ENCODE results near the gene F13A1.

The F13A1 gene

DNA sequence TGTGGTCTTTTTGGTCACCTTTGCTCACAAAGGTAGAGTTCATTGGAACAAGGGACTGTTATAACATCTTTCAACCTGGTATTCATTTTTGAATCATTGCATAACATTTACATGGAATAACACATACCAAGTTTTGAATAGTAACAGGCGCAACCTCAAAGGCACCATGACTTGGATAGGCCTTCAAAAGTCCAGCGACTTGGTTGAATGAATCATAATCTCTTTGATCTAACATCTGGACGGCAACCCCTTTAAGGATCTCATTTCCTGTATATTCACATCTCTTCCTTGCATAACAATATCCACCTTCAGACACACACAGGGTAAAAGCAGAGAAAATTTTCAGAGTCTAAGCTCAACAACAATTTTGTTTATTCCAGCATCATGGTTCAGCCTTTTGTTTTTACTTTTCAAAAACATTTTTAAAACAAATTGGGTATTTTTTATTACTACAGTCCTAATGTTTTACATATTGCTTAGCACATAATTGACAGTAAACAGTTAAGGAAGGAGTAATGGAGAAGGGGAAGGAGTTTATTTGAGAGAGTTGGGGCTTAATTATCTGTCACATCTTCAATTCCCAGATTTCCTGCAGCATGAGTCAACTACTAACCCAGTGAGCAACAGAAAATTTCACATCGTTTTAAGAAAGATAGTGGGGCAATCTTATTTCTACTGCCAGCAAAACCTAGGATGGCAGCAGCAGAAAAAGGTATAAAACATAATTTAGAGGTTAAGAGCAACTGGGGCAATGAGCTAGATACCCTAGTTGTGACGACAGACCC, 41.8 kb upstream of the F13A1 start:
- Histone ChIP-seq H3K27ac (no peak overlapping the region), H3K9me3 (no peaks in the 10 kb centered on the region), H3K4me1 (ENCODE audit: control insufficient read depth in 1 of 2, insufficient read depth in 1 of 2, low read depth in 1 of 2, low read length in 1 of 2) (no peaks in the 10 kb centered on the region), H3K27me3 (no peaks in the 10 kb centered on the region), H3K36me3 (no peaks in the 10 kb centered on the region), H3K4me3 (ENCODE audit: low read depth in 1 of 2, low read length in 1 of 2) (no peak overlapping the region)
- TF ChIP-seq, protein P1, sequence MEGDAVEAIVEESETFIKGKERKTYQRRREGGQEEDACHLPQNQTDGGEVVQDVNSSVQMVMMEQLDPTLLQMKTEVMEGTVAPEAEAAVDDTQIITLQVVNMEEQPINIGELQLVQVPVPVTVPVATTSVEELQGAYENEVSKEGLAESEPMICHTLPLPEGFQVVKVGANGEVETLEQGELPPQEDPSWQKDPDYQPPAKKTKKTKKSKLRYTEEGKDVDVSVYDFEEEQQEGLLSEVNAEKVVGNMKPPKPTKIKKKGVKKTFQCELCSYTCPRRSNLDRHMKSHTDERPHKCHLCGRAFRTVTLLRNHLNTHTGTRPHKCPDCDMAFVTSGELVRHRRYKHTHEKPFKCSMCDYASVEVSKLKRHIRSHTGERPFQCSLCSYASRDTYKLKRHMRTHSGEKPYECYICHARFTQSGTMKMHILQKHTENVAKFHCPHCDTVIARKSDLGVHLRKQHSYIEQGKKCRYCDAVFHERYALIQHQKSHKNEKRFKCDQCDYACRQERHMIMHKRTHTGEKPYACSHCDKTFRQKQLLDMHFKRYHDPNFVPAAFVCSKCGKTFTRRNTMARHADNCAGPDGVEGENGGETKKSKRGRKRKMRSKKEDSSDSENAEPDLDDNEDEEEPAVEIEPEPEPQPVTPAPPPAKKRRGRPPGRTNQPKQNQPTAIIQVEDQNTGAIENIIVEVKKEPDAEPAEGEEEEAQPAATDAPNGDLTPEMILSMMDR (IDR thresholded peaks at IDR 0.05): no peak

DNA sequence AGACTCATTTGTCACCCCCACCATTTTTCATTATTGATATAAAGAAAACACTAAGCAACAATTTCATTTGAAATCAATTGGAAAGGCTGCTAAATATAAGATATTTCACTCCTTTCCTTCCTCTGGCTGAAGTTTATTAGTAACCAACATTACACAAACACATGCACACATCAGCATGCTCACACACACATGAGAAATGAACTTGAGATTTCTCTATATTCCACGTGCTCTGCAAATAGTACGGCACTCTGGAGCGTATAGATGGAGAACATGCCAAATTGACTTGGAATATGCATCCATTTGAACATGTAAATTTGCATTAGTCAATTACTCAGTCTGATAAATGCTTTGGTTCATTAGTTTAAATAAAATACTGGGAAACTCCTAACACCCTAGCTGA, 37.1 kb upstream of the F13A1 start:
- H3K27ac ChIP-seq: no peak overlapping the region
- no peaks in the 10 kb centered on the region for H3K27me3 ChIP-seq
- TF ChIP-seq, protein P1 (IDR thresholded peaks at IDR 0.05): no peak
- no peaks in the 10 kb centered on the region for H3K36me3 ChIP-seq
- no peaks in the 10 kb centered on the region for H3K9me3 ChIP-seq
- H3K4me1 ChIP-seq (ENCODE audit: control insufficient read depth in 1 of 2, insufficient read depth in 1 of 2, low read depth in 1 of 2, low read length in 1 of 2): no peaks in the 10 kb centered on the region
- no peak overlapping the region for H3K4me3 ChIP-seq (ENCODE audit: low read depth in 1 of 2, low read length in 1 of 2)

DNA sequence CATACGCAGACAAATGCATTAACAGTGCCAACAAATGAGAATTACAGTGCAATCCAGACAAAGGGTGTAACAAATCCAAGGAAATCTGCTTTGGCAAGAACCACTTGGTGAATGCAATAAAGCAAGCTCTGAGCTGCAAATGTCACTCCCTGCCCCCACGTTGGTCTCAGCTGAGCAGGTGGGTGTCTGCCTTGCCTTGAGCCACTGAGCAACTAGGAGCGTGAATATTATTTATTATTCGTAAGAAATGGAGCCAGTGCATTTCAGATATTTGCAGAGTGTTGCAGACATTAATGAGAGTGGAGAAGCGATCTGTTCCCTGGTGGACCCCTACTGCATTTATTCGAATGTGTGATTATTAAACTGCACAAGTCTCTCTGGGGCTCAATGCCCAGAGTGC, 36.6 kb upstream of the F13A1 start:
- H3K27me3 ChIP-seq: no peaks in the 10 kb centered on the region
- H3K36me3 ChIP-seq: no peaks in the 10 kb centered on the region
- H3K4me1 ChIP-seq (ENCODE audit: control insufficient read depth in 1 of 2, insufficient read depth in 1 of 2, low read depth in 1 of 2, low read length in 1 of 2): no peaks in the 10 kb centered on the region
- H3K9me3 ChIP-seq: no peaks in the 10 kb centered on the region
- H3K4me3 ChIP-seq (ENCODE audit: low read depth in 1 of 2, low read length in 1 of 2): no peak overlapping the region
- no peak overlapping the region for H3K27ac ChIP-seq
- TF ChIP-seq, protein P1 (IDR thresholded peaks at IDR 0.05): no peak

DNA sequence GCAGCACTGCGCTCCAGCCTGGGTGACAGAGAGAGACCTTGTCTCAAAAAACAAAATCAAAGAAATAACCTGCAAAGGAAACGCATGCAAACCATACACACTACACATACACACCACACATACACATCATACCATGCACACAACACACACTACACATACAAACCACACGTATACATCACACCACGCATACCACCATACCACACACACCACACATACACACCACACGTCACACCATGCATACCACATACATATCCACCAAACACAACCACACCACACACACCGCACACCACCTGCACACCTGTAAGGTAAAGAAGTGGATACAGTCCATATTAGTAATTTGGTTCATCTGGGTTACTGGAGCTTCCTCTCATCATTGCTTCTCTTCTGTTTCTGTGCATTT, 32.3 kb upstream of the F13A1 start:
- Histone ChIP-seq H3K27ac (no peak overlapping the region), H3K27me3 (peaks cover 35% of the 10 kb centered on the region), H3K4me3 (ENCODE audit: low read depth in 1 of 2, low read length in 1 of 2) (no peak overlapping the region), H3K9me3 (no peaks in the 10 kb centered on the region), H3K4me1 (ENCODE audit: control insufficient read depth in 1 of 2, insufficient read depth in 1 of 2, low read depth in 1 of 2, low read length in 1 of 2) (peaks cover 11 to 12% of the 10 kb centered on the region in 2 experiments), H3K36me3 (no peaks in the 10 kb centered on the region)
- TF ChIP-seq, protein P1 (IDR thresholded peaks at IDR 0.05): no peak

DNA sequence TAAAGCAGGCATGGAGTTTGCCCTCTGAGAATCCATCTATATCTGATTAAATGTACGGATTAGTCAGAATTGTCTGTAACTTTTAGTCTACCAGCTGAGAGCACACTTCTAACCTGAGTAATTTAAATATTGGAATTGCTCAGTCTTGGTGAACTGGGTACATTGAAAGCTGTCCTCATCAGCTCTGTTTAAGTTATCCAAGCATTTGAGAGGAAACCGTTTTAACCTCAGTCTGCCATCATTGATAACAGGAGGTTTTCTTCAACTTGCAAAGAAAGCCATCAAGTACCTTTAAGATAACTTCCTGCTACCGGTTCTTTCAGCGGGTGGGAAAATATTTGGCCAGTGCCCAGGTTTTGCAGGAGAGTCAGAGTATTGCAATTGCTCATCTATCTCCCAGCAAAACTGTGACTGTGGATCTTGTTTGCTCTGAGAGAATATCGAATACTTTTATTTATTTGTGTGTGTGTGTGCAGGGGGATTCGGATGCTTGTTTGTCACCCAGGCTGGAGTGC, 31.1 kb upstream of the F13A1 start:
- H3K27ac ChIP-seq: no peak overlapping the region
- no peaks in the 10 kb centered on the region for H3K9me3 ChIP-seq
- TF ChIP-seq, protein P1 (IDR thresholded peaks at IDR 0.05): no peak
- no peak overlapping the region for H3K4me3 ChIP-seq (ENCODE audit: low read depth in 1 of 2, low read length in 1 of 2)
- peaks cover 47% of the 10 kb centered on the region for H3K27me3 ChIP-seq
- no peaks in the 10 kb centered on the region for H3K36me3 ChIP-seq
- H3K4me1 ChIP-seq (ENCODE audit: control insufficient read depth in 1 of 2, insufficient read depth in 1 of 2, low read depth in 1 of 2, low read length in 1 of 2): peaks cover 13% of the 10 kb centered on the region in 2 experiments

Measured in neutrophil (primary cell).